AG20443 (cell line): Measurements from ENCODE around the gene PCBP3.
A peak's percentile ranks its signal among the peaks of the same experiment; 100 is the strongest.

ENCODE experiments used
- DNase-seq: peaks from one replicate; pipeline ENCODE4 v3.0.0; 2012; ENCODE audit warnings: low spot score, mixed read lengths

PCBP3 gene

GRCh38 chr21:45982092-45982757, 338.7 kb downstream of the PCBP3 start:
- no peak for DNase-seq

- no peak for DNase-seq
These were observed 339.5 kb downstream of the PCBP3 start for GRCh38 chr21:45982758-45983648.

GRCh38 chr21:45983649-45983965, 340.1 kb downstream of the PCBP3 start:
- no peak for DNase-seq

- peak; percentile 75 for DNase-seq
These were observed 340.5 kb downstream of the PCBP3 start for GRCh38 chr21:45983981-45984551.

- no peak for DNase-seq
These were observed 341.1 kb downstream of the PCBP3 start for GRCh38 chr21:45984584-45985095.

- no peak for DNase-seq
These were observed 342.2 kb downstream of the PCBP3 start for GRCh38 chr21:45985471-45986315.

GRCh38 chr21:45986316-45987051, 343.0 kb downstream of the PCBP3 start:
- no peak for DNase-seq

- DNase-seq, result no peak
These were observed 343.7 kb downstream of the PCBP3 start for GRCh38 chr21:45987121-45987711.

GRCh38 chr21:45988366-45989347, 345.1 kb downstream of the PCBP3 start:
- DNase-seq, result no peak

- DNase-seq, result no peak
These were observed 346.0 kb downstream of the PCBP3 start for GRCh38 chr21:45989355-45990048.

GRCh38 chr21:45990049-45990711, 346.7 kb downstream of the PCBP3 start:
- DNase-seq, result no peak

- no peak for DNase-seq
These were observed 347.4 kb downstream of the PCBP3 start for GRCh38 chr21:45990741-45991605.

GRCh38 chr21:45991606-45992300, 348.2 kb downstream of the PCBP3 start:
- no peak for DNase-seq
